Spleen (tissue), 7 donors: ENCODE results near the gene H2AZ2.

Source experiments
- CTCF ChIP-seq, 11 experiments: fragments of 200-600 bp in 7 of 11; fragments of 450-650 bp in 4 of 11; sonication (generic) in 4 of 11; IDR thresholded peaks in 8 of 11; conservative IDR thresholded peaks in 3 of 11; 1 replicate in 7 of 11; 2 replicates in 4 of 11; pipeline versions ENCODE4 v1.4.0 to v1.8.0; 2016 to 2021; ENCODE audit warnings: antibody characterized with exemption in 11 of 11, inconsistent platforms in 4 of 11, mild to moderate bottlenecking in 1 of 11
- POLR2A ChIP-seq, 3 donors: fragments of 450-650 bp; IDR thresholded peaks; one replicate each; pipeline ENCODE4 v1.5.1; 2017; ENCODE audit warnings: antibody characterized with exemption in 3 of 3, mild to moderate bottlenecking in 1 of 3
- POLR2AphosphoS5 ChIP-seq, 3 donors: sonication (generic); formaldehyde crosslinking; IDR thresholded peaks; one replicate each; pipeline ENCODE4 v1.5.1; 2017; ENCODE audit warnings: antibody characterized with exemption in 3 of 3
- donor health status: DM: no; HTN: no; CAD: no; lungs with moderate emphysema.
- donor health status: DM: no; HTN: no; CAD: no.
- donor health status: DM: no; HTN: no; CAD: no.

GRCh38 chr7:44845451-44845850, 2.4 kb downstream of the H2AZ2 start:
- TF ChIP-seq CTCF (IDR thresholded peaks at IDR 0.05 in 8 of 11, conservative IDR thresholded peaks at IDR 0.05 in 3 of 11) (no peak), POLR2A (IDR thresholded peaks at IDR 0.05) (no peak), POLR2AphosphoS5 (IDR thresholded peaks at IDR 0.05) (no peak)
